HepG2 (cell line): ENCODE data around the gene MAPRE3. TPM values are rescaled to one million over a fixed set of nuclear protein-coding genes. Genes with fewer than 3 reads are reported as not detected.
A peak's percentile ranks its signal among the peaks of the same experiment; 100 is the strongest.

Source experiments
- HNF1A ChIP-seq, 2 experiments: sonication (generic) in 1 of 2; formaldehyde crosslinking in 1 of 2; IDR thresholded peaks; 2 replicates each; pipeline versions ENCODE4 v1.4.0 to v1.6.1; 2016 to 2020; ENCODE audit warnings: borderline replicate concordance in 1 of 2, low read depth in 1 of 2, mild to moderate bottlenecking in 1 of 2, missing genetic modification reagents in 1 of 2
- JUNB ChIP-seq: sonication (generic); formaldehyde crosslinking; IDR thresholded peaks from 2 replicates; pipeline ENCODE4 v1.8.0; 2022; ENCODE audit warnings: missing genetic modification reagents, mild to moderate bottlenecking, borderline replicate concordance
- KDM1A ChIP-seq: IDR thresholded peaks from 2 replicates; pipeline ENCODE4 v1.6.1; 2016; ENCODE audit warnings: missing compliant biosample characterization
- KLF12 ChIP-seq: sonication (generic); formaldehyde crosslinking; IDR thresholded peaks from 2 replicates; pipeline ENCODE4 v1.4.0; 2020; ENCODE audit warnings: missing genetic modification reagents, borderline replicate concordance
- KLF6 ChIP-seq: IDR thresholded peaks from 2 replicates; pipeline ENCODE4 v1.8.0; 2016; ENCODE audit warnings: missing biosample characterization, missing genetic modification reagents
- LBX2 ChIP-seq: sonication (generic); formaldehyde crosslinking; IDR thresholded peaks from 2 replicates; pipeline ENCODE4 v1.5.0; 2020; ENCODE audit warnings: missing genetic modification reagents, mild to moderate bottlenecking, borderline replicate concordance
- MYC ChIP-seq: sonication (generic); formaldehyde crosslinking; IDR thresholded peaks from 2 replicates; pipeline ENCODE4 v1.9.0; 2021; ENCODE audit warnings: missing genetic modification reagents, borderline replicate concordance
- NBN ChIP-seq: fragments of 450-650 bp; conservative IDR thresholded peaks from 2 replicates; pipeline ENCODE4 v1.6.1; 2017
- NFE2 ChIP-seq: sonication (generic); formaldehyde crosslinking; IDR thresholded peaks from 2 replicates; pipeline ENCODE4 v1.4.0; 2020; ENCODE audit warnings: missing genetic modification reagents
- NFYB ChIP-seq: sonication (generic); formaldehyde crosslinking; IDR thresholded peaks from 2 replicates; pipeline ENCODE4 v1.4.0; 2020; ENCODE audit warnings: missing genetic modification reagents
- RFX3 ChIP-seq: IDR thresholded peaks from 2 replicates; pipeline ENCODE4 v1.6.1; 2016; ENCODE audit warnings: missing biosample characterization, missing genetic modification reagents
- RXRA ChIP-seq: sonication (generic); formaldehyde crosslinking; IDR thresholded peaks from 2 replicates; pipeline ENCODE4 v1.5.1; 2020; ENCODE audit warnings: missing genetic modification reagents
- TSC22D2 ChIP-seq: sonication (generic); formaldehyde crosslinking; IDR thresholded peaks from 2 replicates; pipeline ENCODE4 v1.5.1; 2020; ENCODE audit warnings: missing genetic modification reagents, mild to moderate bottlenecking, borderline replicate concordance
- ZFYVE20 ChIP-seq: sonication (generic); formaldehyde crosslinking; IDR thresholded peaks from 2 replicates; pipeline ENCODE4 v1.8.0; 2023; ENCODE audit warnings: low read depth, mild to moderate bottlenecking, moderate library complexity, missing genetic modification reagents, borderline replicate concordance
- ZNF143 ChIP-seq: sonication (generic); formaldehyde crosslinking; IDR thresholded peaks from 2 replicates; pipeline ENCODE4 v1.4.0; 2020; ENCODE audit warnings: missing genetic modification reagents
- ZNF207 ChIP-seq: fragments of 450-650 bp; IDR thresholded peaks from 2 replicates; pipeline ENCODE4 v1.6.1; 2016; ENCODE audit warnings: antibody characterized with exemption, borderline replicate concordance
- ZNF333 ChIP-seq: sonication (generic); formaldehyde crosslinking; IDR thresholded peaks from 2 replicates; pipeline ENCODE4 v1.4.0; 2020; ENCODE audit warnings: mild to moderate bottlenecking, missing genetic modification reagents, borderline replicate concordance
- ZNF570 ChIP-seq: sonication (generic); formaldehyde crosslinking; IDR thresholded peaks from 2 replicates; pipeline ENCODE4 v1.4.0; 2020; ENCODE audit warnings: mild to moderate bottlenecking, missing genetic modification reagents, borderline replicate concordance
- ZNF644 ChIP-seq: IDR thresholded peaks from 2 replicates; pipeline ENCODE4 v1.6.1; 2016; ENCODE audit warnings: low read depth
- ZNF839 ChIP-seq: sonication (generic); formaldehyde crosslinking; IDR thresholded peaks from 2 replicates; pipeline ENCODE4 v1.4.0; 2020; ENCODE audit warnings: missing genetic modification reagents, mild to moderate bottlenecking, borderline replicate concordance
- polyA plus RNA-seq, 8 experiments: library from polyadenylated mRNA; depleted of rRNA in 3 of 8; stranded (reverse) in 7 of 8; unstranded in 1 of 8; fragments of >200 nt; fragmentation: Illumina TruSeq in 4 of 8; extraction: Trizol in 4 of 8; gene quantifications; 2 replicates each; pipeline versions ENCODE4 v1.2.1 to v1.2.3, GENCODE V29; 2011 to 2016; ENCODE audit warnings: low read depth in 4 of 8, missing spikeins in 1 of 8, mixed read lengths in 1 of 8; ENCODE audit not compliant: insufficient read depth in 1 of 8
- total RNA-seq, 5 experiments: library from RNA; depleted of rRNA; stranded (reverse); fragments of >200 nt; fragmentation: Illumina TruSeq; extraction: Trizol; gene quantifications; 2 replicates each; pipeline ENCODE4 v1.2.3, GENCODE V29; 2016; ENCODE audit warnings: low read depth in 1 of 5
- TF ChIP-seq, protein P1 (sequence below): sonication (generic); formaldehyde crosslinking; IDR thresholded peaks from 2 replicates; pipeline ENCODE4 v1.5.0; 2020; ENCODE audit warnings: mild to moderate bottlenecking, missing genetic modification reagents, borderline replicate concordance

MAPRE3 gene
- total and polyA plus RNA-seq, 2 of the 13 experiments (the other 11 are each of a cell fraction or from before 2014, with no cell fraction given): 0.31 to 0.91 TPM

DNA sequence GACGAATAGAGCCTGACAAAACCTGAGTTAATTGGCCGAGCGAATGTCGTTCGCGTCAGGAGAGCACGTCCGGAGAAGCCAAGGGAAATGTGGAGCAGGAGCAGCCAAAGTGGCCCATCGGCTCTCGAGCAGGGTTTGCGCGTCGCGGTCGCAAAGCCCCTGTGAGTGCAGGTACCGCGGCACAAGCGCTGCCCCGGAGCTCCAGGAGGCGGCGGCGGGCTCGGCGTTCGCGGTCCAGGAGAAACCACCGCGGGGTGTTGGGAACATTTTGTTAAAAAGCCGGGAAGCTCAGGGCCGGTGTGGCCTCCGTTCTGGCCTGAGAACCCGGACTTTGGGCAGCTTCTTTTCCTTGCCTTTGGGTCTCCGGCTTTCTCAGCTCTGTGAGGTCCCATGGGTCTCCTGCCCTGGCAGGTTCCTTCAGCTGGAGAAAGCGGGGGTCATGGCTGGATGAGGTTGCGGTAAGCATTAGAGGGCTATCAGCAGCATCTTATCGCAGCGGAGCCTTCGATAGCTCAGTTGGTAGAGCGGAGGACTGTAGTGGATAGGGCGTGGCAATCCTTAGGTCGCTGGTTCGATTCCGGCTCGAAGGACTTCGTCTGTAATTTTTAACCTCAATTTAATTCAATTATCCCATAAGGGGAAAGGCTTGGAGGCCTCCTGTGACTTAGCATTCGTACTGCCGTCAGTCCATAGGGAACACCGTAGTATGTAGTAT is 80.0 kb downstream of the MAPRE3 start (continued):
- TF ChIP-seq HNF1A (IDR thresholded peaks at IDR 0.05; ENCODE audit: low read depth) (peak; percentile 64; the same call in 1 of the 2 replicates), HNF1A (CRISPR knock-in tag; IDR thresholded peaks at IDR 0.05; ENCODE audit: borderline replicate concordance) (no peak), KLF12 (CRISPR knock-in tag) (peak; percentile 96), ZNF839 (CRISPR knock-in tag) (no peak; the same call in 1 of the 2 replicates), ZFYVE20 (CRISPR knock-in tag) (no peak), TSC22D2 (CRISPR knock-in tag) (peak; percentile 7; the same call in 1 of the 2 replicates), KLF6 (CRISPR knock-in tag) (peak; percentile 82; the same call in 1 of the 2 replicates), NFYB (CRISPR knock-in tag) (no peak; the same call in none of the 2 replicates), RXRA (CRISPR knock-in tag) (peak; percentile 65; the same call in 1 of the 2 replicates), ZNF570 (no peak), ZNF644 (CRISPR knock-in tag) (0 out of 2 replicates have a peak, but pooled peaks have one; percentile 25), ZNF207 (no peak), RFX3 (CRISPR knock-in tag) (no peak), ZNF333 (peak; percentile 50; the same call in 1 of the 2 replicates), MYC (CRISPR knock-in tag) (peak; percentile 38), LBX2 (no peak; the same call in 1 of the 2 replicates), NBN (no peak), NFE2 (CRISPR knock-in tag) (no peak), KDM1A (CRISPR knock-in tag) (no peak; the same call in 1 of the 2 replicates), ZNF143 (CRISPR knock-in tag) (peak; percentile 12; the same call in 1 of the 2 replicates), JUNB (no peak; the same call in 1 of the 2 replicates)
- TF ChIP-seq, protein P1, sequence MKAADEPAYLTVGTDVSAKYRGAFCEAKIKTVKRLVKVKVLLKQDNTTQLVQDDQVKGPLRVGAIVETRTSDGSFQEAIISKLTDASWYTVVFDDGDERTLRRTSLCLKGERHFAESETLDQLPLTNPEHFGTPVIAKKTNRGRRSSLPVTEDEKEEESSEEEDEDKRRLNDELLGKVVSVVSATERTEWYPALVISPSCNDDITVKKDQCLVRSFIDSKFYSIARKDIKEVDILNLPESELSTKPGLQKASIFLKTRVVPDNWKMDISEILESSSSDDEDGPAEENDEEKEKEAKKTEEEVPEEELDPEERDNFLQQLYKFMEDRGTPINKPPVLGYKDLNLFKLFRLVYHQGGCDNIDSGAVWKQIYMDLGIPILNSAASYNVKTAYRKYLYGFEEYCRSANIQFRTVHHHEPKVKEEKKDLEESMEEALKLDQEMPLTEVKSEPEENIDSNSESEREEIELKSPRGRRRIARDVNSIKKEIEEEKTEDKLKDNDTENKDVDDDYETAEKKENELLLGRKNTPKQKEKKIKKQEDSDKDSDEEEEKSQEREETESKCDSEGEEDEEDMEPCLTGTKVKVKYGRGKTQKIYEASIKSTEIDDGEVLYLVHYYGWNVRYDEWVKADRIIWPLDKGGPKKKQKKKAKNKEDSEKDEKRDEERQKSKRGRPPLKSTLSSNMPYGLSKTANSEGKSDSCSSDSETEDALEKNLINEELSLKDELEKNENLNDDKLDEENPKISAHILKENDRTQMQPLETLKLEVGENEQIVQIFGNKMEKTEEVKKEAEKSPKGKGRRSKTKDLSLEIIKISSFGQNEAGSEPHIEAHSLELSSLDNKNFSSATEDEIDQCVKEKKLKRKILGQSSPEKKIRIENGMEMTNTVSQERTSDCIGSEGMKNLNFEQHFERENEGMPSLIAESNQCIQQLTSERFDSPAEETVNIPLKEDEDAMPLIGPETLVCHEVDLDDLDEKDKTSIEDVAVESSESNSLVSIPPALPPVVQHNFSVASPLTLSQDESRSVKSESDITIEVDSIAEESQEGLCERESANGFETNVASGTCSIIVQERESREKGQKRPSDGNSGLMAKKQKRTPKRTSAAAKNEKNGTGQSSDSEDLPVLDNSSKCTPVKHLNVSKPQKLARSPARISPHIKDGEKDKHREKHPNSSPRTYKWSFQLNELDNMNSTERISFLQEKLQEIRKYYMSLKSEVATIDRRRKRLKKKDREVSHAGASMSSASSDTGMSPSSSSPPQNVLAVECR: peak; percentile 55; the same call in 1 of the 2 replicates
